Spleen (tissue), 3 donors: ENCODE measurements around the gene RNASEH1.

Experiments used
- POLR2A ChIP-seq, 3 donors: fragments of 450-650 bp; IDR thresholded peaks; one replicate each; pipeline ENCODE4 v1.5.1; 2017; ENCODE audit warnings: antibody characterized with exemption in 3 of 3, mild to moderate bottlenecking in 1 of 3
- POLR2AphosphoS5 ChIP-seq, 3 donors: sonication (generic); formaldehyde crosslinking; IDR thresholded peaks; one replicate each; pipeline ENCODE4 v1.5.1; 2017; ENCODE audit warnings: antibody characterized with exemption in 3 of 3

DNA sequence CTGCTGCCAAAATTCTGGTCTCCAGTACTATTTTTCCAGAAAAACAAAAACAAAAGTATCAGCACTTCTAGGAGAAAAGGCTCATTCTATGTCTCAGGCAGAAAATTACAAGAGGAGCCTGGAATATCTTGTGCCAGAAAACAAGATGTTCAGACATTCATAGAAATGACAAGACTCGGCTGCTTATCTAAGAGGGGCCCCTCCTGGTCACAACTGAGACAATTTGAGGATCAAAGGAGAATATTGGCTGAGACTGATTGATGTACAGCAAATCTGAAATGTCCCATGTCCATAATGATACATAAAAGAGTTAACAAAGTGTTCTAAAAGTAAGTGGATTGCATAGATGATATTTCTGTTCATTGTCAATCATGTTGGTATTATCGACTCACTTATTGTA lies 14.5 kb upstream of the RNASEH1 start:
- TF ChIP-seq POLR2A (IDR thresholded peaks at IDR 0.05) = no peak
- no peak for TF ChIP-seq POLR2AphosphoS5 (IDR thresholded peaks at IDR 0.05)
